AML-193 (cell line): ENCODE data around the gene MARK3.
"Not testable (repeated sequence)": the region's sequence is repeated elsewhere in the genome, so short reads cannot be mapped to it uniquely, and the experiment has no call there.

Experiments
- DNase-seq, 2 experiments: peaks; one replicate each; lab custom pipeline; 2025; lab: John Stamatoyannopoulos, UW

Gene MARK3

DNA sequence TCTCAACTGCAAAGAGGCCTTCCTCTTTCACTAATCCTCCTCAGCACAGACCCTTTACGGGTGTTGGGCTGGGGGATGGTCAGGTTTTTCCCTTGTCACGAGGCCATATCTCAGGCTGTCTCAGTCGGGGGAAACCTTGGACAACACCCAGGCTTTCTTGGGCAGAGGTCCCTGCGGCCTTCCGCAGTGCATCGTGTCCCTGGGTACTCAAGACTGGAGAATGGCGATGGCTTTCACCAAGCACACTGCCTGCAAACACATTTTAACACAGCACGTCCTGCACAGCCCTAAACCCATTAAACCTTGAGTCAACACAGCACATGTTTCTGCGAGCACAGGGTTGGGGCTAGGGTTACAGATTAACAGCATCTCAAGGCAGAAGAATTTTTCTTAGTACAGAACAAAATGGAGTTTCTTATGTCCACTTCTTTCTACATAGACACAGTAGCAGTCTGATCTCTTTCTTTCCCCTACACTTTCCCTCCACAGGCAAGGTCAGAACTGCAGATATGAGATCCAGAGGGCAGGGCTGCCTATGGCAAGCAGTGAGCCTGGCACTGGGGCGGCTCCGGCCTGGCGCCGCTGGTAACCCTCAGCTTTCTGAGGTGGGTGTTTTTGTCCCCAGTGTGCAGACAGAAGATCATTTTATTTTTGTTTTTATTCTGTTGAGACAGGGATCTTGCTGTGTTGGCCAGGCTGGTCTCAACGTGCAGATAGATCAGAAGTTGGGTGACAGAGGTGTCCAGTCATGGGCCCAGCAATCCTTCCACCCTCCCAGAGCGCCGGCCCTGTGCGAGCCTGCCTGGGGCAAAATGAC lies 140.4 kb downstream of the MARK3 start:
- DNase-seq = not testable (repeated sequence)

DNA sequence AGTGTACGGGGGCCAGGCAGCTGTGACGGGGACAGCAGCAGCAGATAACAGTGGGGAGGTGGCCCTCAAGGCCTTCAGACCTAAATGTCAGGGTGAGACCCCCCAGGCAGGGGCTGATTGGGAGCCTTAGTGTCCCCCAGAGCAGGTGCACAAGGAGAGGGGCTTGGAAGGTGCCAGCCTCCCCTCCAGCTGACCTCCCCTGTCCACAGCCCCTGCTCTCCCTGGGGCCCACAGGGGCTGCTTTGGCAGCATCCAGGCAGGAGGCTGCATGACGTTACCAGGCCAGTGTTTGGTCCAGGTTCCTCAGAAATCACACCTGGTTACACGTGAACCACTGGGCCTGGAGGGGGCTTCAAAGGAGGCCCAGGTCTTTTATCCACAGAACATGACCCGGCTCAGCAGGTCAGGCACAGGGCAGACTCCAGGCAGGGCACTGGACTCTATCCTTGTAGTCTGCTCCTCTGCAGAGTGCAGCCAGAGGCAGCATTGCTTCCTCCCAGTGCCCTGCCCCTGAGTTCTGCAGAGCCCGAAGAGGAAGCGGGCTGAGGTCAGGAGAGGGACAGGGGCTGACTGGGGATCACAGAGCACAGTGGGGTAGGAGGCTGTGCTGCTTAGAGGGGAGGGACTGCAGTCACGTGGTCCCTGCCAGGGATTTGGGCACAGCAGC lies 141.2 kb downstream of the MARK3 start:
- DNase-seq = peak; percentile 17 to 20

DNA sequence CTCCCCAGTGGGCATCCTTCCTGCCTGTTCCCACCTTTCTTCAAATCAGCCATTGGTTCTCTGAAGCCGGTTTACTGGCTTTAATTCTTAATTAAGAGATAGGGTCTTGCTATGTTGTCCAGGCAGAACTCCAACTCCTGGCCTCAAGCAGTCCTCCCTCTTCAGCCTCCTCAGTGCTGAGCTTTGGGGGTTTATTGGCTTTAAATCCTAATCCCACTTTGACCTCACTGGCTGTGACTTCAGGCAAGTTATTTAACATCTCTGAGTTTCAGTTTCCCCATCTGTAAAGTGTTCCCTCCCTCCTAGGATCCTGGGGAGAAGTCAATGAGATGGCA lies 141.7 kb downstream of the MARK3 start:
- DNase-seq = no peak

DNA sequence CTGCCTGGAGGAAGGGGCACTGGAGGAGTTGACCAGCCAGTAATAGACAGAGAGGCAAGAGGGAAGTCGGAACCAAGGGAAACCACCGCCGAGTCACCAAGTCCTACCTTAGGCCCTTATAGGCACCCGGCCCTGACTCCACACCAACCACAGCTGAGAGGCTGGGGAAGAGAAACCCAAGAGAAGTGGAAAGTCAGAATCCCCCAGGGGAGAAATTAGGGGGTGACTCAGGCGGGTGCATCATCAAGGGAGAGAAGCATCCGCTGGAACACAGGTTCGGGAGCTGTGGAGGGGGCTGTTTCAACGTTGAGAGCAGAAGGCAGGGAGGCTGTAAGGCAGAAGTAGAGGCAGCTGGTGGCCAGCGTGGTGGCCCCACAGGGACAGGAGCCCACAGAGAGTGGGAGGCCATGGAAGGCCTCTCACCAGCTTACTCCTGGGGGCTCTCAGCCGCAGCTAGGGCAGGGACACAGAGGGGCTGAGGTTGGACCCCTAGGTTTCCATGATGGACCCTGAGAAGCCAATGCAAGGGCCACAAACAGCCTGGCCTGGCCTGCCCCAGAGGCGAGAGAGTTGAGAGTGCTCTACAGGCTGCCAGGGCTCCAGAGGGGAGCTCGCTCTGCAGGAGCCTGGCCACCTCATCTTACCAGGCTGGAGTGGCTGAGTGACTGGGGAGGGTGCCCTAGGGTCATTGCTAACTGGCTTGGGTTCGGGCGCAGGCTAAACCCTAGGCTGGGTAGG lies 142.4 kb downstream of the MARK3 start:
- no peak for DNase-seq

DNA sequence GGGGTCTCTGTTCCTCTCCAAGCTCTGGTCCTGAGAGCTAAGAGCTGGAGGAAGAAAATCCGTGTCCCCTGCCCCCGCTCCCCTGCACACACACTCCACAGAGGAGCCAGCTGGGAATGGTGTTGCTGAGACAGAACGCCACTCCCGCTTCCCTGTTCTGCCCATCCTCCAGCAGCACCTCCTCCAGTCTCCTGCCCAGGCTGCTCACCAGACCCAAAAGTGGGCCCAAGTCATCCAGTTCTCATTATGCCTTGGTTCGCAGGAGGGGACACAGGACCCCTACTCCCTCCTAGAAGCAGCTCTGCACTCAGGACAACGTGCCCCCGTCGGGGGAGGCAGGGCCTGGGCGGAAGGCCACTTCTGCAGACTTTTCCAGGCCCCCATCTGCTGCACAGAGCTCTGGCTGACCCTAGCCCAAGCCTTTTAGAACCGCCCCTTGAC lies 143.0 kb downstream of the MARK3 start:
- DNase-seq = no peak

DNA sequence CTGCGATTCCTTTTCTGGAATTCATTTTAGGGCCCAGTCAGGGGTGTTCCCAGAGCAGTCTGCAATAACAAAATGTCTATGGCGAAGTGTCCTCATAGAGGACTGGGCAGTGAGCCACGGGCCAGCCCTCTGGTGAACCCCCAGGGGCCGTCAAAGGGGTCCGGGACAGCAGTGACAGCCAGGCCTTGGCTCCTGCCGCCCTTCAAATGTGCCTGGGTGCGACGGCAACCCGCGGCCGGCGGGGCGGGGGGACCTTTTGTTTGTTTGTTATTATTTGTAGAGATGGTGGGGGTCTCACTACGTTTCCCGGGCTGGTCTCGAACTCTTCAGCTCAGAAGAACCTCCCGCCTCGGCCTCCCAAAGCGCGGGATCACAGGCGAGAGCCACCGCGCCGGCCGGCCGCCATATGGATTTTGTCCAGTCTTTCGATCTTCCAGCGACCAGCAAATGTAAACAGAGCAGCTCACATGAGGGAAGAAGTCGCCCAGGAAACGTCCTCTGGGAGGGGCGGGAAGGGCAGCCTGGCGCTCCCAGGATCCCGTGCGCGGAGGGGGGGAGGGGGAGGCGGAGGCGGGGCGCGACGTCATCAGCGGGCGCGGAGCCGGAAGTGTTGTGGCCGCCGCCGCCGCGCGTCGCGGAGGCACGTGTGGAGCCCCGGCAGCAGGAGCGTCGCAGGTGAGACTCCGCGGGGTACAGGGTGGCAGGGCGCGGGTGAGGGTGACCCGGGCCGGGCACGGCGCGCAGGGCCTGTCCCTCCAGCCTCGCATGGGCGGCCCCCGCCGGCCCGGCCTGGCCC lies 143.6 kb downstream of the MARK3 start, which contains the start of gene TRMT61A:
TRMT61A (plus strand) TSS at position 610 of the 796 bp plus-strand sequence. CDS start 783 bp downstream, outside the sequence.
- peak; percentile 66 to 68 for DNase-seq

DNA sequence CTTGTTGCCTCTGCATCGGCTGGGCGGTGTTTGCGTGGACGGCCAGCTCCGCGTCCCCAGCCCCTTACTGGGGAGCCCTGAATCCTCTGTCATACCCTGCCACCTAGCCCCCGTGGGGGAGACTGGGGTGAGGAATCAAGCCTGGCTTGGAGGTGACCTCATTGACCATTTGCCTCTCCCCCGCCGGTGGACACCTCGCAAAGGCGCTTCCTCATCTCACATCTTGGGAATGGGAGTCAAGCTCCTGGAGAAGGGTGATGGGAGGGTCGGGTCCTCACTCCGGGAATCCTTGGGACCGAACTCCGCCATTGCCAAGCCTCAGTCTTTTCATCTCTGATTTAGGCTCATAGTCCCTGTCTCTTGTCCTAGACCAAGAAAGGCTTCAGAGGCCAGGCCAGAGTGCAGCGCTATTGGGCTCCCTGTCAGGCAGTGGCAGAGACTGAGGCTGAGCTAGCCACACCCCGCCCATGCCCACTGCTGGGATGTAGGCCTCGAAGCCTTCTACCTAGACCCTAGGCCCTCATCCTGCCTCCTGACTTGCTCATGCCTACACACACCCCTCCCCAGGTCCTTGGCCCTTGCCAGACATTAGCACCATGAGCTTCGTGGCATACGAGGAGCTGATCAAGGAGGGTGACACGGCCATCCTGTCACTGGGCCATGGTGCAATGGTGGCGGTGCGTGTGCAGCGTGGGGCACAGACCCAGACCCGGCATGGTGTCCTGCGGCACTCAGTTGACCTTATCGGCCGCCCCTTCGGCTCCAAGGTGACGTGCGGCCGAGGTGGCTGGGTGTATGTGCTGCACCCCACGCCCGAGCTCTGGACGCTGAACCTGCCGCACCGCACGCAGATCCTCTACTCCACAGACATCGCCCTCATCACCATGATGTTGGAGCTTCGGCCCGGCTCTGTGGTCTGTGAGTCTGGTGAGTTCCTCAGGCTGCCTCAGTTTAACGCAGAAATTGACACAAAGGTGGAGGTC lies 144.5 kb downstream of the MARK3 start:
- no peak for DNase-seq

DNA sequence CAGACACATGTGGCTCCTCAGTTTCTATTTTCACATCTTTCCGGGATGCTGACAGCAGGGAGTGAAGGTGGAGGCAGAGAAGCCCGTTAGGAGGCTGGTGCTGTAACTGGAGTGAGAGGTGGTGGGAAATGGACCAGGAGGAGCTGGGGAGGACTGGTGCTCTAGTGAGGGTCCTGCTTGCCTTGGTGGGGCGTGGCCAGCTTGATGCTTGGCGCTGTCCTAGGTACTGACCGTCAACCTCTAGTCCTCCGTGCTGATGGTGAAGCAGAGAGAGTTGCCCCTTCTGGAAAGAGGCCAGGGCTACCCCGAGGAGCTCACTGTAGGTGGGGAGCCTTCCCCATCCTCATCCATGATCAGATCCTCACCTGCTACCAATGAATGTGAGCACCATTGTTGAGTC lies 145.2 kb downstream of the MARK3 start:
- peak in 1 of 2 experiments; percentile 24 for DNase-seq

DNA sequence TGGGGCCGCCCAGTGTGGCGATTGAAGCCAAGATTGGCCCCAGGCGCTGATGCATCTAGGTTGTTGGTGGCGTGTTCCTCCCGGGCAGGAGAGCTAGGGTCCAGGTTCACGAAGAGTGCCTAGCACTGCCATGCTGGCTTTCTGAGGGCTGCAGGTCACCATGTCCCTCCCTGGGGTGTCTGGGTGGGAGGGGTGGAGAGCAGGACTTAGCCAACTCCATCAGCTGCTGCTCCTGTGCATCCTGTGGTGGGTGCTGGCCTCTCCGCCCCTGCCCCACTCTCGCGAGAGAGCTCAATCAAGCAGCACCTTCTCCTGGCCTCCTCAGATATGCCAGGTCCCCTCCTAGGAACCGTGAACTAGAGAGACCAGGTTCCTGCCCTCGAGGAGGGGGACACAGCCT lies 145.6 kb downstream of the MARK3 start:
- DNase-seq = no peak

DNA sequence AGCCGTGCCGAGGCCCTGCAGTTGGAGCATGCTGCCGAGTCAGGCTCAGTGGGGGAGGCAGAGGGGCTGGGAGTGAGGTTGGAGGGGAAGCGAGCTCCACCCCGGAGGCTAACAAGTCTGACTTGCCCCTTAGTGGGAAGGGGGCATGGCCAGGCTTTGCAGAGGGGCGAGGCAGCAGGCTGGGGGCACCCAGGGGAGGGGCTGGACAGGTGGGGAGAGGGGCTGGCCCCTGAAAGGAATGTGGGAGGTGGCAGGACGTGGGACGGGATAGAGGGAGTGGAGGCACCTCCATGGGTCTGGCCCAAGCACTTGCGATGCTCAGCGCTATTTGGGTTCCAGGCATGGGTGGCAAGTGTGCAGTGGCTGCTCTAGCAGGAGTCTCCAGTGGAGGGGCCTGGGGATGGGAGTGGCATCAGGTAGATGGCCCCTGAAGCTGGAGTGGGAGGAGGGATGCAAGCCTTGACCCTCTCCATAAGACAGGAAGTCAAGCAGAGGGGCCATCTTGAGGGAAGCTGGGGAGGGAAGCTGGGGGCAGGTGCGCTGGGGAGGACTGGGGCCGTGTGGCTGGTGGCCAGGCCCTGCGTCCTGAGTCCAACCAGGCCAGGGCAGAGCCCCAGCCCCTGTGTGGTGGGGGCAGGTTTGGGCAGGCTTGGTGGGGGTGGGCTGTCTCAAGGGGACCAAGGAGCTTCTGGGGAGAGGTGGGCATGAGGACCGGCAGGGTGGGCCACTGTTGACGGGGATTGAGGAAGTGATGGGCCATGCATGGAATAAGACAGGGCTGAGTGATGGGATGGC lies 146.4 kb downstream of the MARK3 start:
- DNase-seq = no peak

DNA sequence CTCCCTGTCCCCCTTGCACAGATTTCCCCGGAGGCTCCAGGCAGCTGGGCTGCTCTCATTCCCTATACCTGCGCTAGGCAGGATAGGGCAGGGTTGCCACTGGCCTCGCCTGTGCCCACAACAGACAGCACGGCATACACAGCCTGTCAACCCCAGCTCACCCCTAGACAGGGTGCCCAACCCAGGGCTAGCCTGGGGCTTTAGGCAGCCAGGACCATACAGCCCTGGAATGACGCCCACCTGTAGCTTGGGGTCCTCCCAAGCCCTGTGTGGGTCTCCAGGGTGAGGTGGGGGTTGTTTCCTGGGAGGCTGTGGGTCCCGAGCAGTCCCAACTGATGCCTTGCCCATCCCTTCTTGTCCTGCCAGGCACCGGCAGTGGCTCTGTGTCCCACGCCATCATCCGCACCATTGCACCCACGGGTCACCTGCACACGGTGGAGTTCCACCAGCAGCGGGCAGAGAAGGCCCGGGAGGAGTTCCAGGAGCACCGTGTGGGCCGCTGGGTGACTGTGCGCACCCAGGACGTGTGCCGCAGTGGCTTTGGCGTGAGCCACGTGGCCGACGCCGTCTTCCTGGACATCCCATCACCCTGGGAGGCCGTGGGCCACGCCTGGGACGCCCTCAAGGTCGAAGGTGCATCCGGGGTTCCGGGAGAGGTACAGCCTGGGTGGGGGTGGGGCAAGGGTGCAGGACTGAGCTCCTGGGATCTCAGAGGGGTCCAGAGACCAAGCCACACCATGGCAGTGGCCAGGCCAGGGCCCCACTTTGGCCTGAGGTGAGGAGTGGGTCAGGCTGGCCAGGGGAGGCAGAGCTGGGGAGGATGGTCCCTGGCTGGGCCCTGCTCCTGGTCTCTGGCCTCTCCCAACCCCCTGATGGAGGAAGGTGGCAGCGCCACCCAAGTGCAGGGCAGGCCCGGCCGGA lies 147.3 kb downstream of the MARK3 start:
- DNase-seq = no peak

DNA sequence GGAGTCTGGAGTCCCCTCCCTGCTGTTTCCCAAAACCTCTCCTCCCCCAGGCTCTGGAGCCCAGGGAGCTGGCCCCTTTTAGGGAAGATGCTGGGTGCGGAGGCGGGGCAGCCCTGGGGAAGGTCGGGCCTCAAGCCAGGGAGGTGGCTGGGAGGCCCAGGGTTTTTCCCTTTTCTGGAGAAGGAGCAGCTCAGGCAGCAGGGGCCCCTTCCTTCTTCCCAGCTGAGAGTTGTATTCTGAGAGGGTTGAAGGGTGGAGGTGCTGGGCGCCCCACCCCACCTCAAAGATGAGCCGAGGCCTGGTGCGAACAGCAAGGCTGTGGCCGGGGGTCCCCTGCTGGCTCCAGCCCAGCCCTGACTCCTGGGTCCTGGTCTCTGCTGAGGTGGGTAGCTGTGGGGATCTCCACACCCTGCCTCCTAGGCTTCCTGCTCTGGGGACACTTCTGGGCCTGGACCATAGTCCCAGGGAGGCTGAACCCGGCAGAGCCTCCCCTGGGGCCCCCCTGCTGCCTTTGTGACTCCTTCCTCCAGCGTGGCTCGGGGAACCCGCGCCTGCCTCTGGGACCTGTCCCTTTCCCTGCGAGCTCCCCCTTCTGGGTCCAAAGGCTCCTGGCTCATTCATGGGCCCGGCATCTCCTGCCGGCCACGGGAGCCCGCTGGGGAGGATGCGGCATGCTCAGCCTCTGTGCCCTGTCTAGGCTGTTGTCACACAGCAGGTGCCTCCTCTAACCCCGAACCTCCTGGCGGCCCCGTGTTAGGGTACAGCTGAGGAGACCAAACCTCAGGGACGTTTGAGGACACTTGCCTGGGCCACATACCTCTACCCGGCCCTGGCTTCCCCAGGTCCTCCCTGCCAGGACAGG lies 148.2 kb downstream of the MARK3 start:
- DNase-seq = no peak

DNA sequence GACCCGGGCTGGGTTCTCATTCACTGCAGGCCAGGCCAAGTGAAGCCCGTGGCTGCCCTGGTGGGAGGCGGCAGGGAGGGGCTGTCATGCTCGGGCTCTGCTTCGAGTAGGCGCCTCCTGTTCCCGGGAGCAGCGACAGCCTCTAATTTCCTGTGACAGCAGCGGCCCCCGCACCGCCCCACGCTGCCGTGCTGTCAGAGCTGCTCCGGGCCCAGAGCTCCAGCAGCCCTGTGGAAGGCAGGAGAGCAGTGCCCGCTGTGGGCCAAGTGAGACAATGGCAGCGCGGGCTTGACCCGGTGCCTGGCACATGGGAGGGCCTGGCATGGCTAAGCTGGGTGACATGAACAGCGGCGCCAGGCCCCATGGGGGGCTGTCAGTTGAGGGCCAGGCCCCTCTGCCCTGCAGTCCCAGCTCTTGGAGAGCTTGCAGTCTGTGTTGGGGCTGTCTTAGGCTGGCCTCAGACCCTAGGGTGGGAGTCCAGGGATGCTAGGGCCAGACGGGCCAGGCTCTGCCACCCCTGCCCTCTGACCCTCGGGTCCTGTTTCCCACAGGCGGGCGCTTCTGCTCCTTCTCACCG lies 148.9 kb downstream of the MARK3 start:
- no peak for DNase-seq

DNA sequence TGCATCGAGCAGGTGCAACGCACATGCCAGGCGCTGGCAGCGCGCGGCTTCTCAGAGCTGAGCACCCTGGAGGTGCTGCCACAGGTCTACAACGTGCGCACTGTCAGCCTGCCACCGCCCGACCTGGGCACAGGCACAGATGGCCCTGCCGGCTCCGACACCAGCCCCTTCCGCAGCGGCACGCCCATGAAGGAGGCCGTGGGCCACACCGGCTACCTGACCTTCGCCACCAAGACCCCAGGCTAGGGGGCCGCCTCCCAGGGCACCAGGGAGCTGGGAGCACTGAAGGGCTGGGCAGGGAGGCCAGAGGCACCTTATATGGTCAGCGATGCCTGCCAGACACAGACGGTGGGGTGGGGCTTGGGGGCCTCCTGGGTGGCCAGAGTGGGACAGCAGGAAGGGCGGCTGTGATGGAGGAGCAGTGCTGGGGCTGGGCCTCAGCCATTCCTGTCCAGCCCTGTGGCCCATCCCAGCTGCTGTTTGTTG lies 149.4 kb downstream of the MARK3 start:
- DNase-seq = no peak

DNA sequence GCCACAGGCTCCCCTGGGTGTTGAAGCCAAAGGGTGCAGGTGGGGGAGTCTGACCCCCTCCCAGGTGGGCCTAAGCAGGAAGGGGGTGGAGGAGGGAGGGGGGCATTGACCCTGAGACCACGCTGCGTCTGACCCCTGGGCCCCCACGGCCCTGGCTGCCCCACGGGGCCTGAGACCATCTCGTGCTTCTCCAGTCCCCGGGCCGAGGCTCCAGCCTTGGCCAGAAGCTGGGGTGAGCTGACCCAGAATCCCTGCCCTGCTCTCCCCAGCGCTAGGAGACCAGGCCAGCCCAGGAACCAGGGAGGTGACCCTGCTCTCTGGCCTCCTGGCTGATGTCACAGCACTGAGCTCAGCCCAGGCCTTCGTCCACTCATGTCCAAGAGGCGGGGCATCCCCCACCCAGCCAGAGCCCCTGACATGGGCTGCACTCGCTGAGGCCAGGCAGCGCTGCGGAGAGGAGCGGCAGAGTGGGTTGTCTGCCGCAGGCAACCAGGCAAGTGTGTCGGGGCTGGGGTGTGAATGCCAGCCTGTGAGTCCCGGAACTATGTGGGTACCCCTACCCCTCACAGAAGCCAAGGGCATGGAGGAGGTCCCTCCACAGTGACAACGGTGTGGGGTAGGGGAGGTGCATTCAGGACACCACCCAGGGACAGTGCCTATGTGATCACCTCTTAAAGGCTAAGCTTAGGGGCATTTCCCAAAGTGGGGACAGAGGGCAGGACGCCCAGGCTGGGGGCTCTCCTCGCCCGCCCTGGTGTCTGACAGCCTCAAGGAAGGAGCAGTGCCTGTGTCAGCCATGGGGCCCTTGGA lies 150.1 kb downstream of the MARK3 start:
- no peak for DNase-seq

DNA sequence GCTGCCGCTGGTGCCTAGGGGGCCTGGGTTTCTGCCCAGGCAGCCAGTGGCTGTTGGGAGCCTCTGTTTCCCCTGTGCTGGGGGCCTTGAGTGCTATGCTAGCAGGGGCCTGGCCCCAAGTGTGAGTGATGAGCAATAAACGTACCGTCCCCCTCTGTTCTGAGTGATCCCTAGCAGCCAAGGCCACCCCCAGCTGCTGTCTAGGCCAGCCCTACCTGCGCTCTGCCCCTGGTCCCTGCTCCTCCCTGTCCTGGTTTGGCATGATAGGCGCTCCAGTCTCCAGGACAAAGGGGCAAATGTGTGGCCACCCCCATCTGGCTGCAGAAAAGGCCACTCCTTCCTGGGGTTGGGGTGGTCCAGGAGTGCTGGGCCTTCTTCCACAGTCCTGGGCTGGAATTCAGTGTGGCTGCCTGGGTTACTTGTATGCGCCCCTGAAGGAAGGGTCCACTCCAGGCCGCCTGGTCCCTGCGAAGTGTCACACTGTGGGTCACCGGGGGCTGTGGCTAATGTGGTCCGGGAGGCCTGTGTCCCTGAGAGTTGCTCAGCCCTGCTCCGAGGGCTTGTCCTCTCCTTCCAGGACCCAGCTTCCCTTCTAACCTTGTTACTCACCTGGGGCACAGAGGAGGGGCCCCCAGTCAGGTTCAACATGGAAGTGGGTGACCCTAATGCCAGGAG lies 150.8 kb downstream of the MARK3 start:
- DNase-seq = no peak
